ENCODE results near the gene GABRQ.

GABRQ gene

GRCh38 chrX:152637649-152638442, at the start of gene GABRQ:
Gene GABRQ, plus strand, starts transcription at chrX:152637895. Its CDS starts 308 bp downstream, at chrX:152638203.
- no peak for DNase-seq

- no peak for DNase-seq
Measured at GRCh38 chrX:152588206-152588605, 49.5 kb upstream of the GABRQ start.

- no peak for DNase-seq
Measured at GRCh38 chrX:152600853-152601633, 36.7 kb upstream of the GABRQ start.

- DNase-seq, result no peak
Measured at GRCh38 chrX:152601848-152602616, 35.7 kb upstream of the GABRQ start.

GRCh38 chrX:152614791-152615190, 22.9 kb upstream of the GABRQ start:
- DNase-seq, result no peak

- no peak for DNase-seq
Measured at GRCh38 chrX:152619897-152620296, 17.8 kb upstream of the GABRQ start.

GRCh38 chrX:152632445-152633097, 5.1 kb upstream of the GABRQ start:
- peak; percentile 16 for DNase-seq

- no peak for DNase-seq
Measured at GRCh38 chrX:152635941-152636340, 1.8 kb upstream of the GABRQ start.

GRCh38 chrX:152638443-152638904, 779 bp downstream of the GABRQ start:
- DNase-seq, result no peak

GRCh38 chrX:152639426-152639825, 1.7 kb downstream of the GABRQ start:
- no peak for DNase-seq

- DNase-seq, result no peak
Measured at GRCh38 chrX:152640034-152640818, 2.5 kb downstream of the GABRQ start.

GRCh38 chrX:152641256-152641875, 3.7 kb downstream of the GABRQ start:
- DNase-seq, result no peak

GRCh38 chrX:152641996-152642395, 4.3 kb downstream of the GABRQ start:
- no peak for DNase-seq

GRCh38 chrX:152642931-152643564, 5.4 kb downstream of the GABRQ start:
- DNase-seq, result no peak

- DNase-seq, result no peak
Measured at GRCh38 chrX:152646961-152647360, 9.3 kb downstream of the GABRQ start.

GRCh38 chrX:152647978-152648377, 10.3 kb downstream of the GABRQ start:
- DNase-seq, result no peak

- DNase-seq, result no peak
Measured at GRCh38 chrX:152652060-152652459, 14.4 kb downstream of the GABRQ start.

GRCh38 chrX:152652467-152652866, 14.8 kb downstream of the GABRQ start:
- DNase-seq, result no peak

GRCh38 chrX:152656087-152656486, 18.4 kb downstream of the GABRQ start:
- no peak for DNase-seq

- DNase-seq, result no peak
Measured at GRCh38 chrX:152656890-152657289, 19.2 kb downstream of the GABRQ start.

GRCh38 chrX:152658302-152658701, 20.6 kb downstream of the GABRQ start:
- DNase-seq, result no peak
